Tibial artery (tissue), 4 donors: ENCODE results near the gene ADTRP.
A peak's percentile ranks its signal among the peaks of the same experiment; 100 is the strongest.

ENCODE experiments used
- DNase-seq, 2 donors: peaks; one replicate each; pipeline ENCODE4 v3.0.0-alpha.2; 2019
- H3K27ac ChIP-seq, 2 donors: fragments of 200-600 bp; sonication (generic) in 1 of 2; 1 replicate in 1 of 2; 2 replicates in 1 of 2; pipeline ENCODE4 v1.5.1; 2018 to 2019; ENCODE audit warnings: mild to moderate bottlenecking in 1 of 2
- H3K27me3 ChIP-seq, 2 donors: fragments of 200-600 bp; sonication (generic) in 1 of 2; one replicate each; pipeline versions ENCODE4 v1.5.1 to v1.6.0; 2016 to 2019
- H3K36me3 ChIP-seq, 3 donors: fragments of 200-600 bp; sonication (generic) in 2 of 3; one replicate each; pipeline ENCODE4 v1.5.1; 2016 to 2019; ENCODE audit warnings: mild to moderate bottlenecking in 2 of 3
- H3K4me1 ChIP-seq, 4 donors: fragments of 200-600 bp; sonication (generic) in 2 of 4; 1 replicate in 3 of 4; 2 replicates in 1 of 4; pipeline ENCODE4 v1.5.1; 2016 to 2019
- H3K4me3 ChIP-seq, 2 donors: fragments of 200-600 bp; sonication (generic) in 1 of 2; 1 replicate in 1 of 2; 2 replicates in 1 of 2; pipeline ENCODE4 v1.5.1; 2018 to 2019; ENCODE audit warnings: mild to moderate bottlenecking in 2 of 2
- H3K9me3 ChIP-seq, 3 donors: fragments of 200-600 bp; sonication (generic) in 1 of 3; one replicate each; pipeline ENCODE4 v1.5.1; 2016 to 2019
- CTCF ChIP-seq, 2 experiments: fragments of 200-600 bp in 1 of 2; fragments of 450-650 bp in 1 of 2; IDR thresholded peaks; one replicate each; pipeline ENCODE4 v1.5.1; 2017 to 2019; ENCODE audit warnings: antibody characterized with exemption in 2 of 2, mild to moderate bottlenecking in 1 of 2, moderate library complexity in 1 of 2
- intact Hi-C: fragments of 100-400 bp; cut with DNase I; formaldehyde crosslinking; loops from one replicate; pipeline ENCODE4 v1.15.0; 2023; ENCODE audit warnings: low total_unique reads

The ADTRP gene

GRCh38 chr6:11769811-11770545 lies 8.6 kb downstream of the ADTRP start:
- TF ChIP-seq CTCF (IDR thresholded peaks at IDR 0.05) = no peak
- no peaks in the 10 kb centered on the region for H3K27me3 ChIP-seq
- intact Hi-C loops = loop anchor here (5.0 kb wide), 2 partner anchors 38 to 242 kb away; partner anchors contain the start of gene HIVEP1
- peaks cover 5 to 63% (median 45%) of the 10 kb centered on the region in 4 donors for H3K4me1 ChIP-seq
- DNase-seq = no peak
- H3K36me3 ChIP-seq = no peaks in the 10 kb centered on the region
- H3K4me3 ChIP-seq = peak overlapping the region in 1 of 2 donors; percentile 13
- H3K27ac ChIP-seq = peak overlapping the region; percentile 84 to 94
- no peaks in the 10 kb centered on the region for H3K9me3 ChIP-seq

- intact Hi-C loops = loop anchor here (5.0 kb wide), 1 partner anchor 37 kb away; no protein-coding TSS in a partner anchor
- Histone ChIP-seq H3K27me3 (no peaks in the 10 kb centered on the region), H3K9me3 (no peaks in the 10 kb centered on the region), H3K27ac (peak overlapping the region; percentile 84 to 94), H3K36me3 (no peaks in the 10 kb centered on the region), H3K4me3 (no peak overlapping the region), H3K4me1 (peaks cover 5 to 70% (median 47%) of the 10 kb centered on the region in 4 donors)
- DNase-seq = no peak
- TF ChIP-seq CTCF (IDR thresholded peaks at IDR 0.05) = no peak
Measured at GRCh38 chr6:11769244-11769643, 9.4 kb downstream of the ADTRP start.

GRCh38 chr6:11767978-11768756 lies 10.4 kb downstream of the ADTRP start:
- no peaks in the 10 kb centered on the region for H3K9me3 ChIP-seq
- H3K4me1 ChIP-seq = peaks cover 5 to 81% (median 58%) of the 10 kb centered on the region in 4 donors
- TF ChIP-seq CTCF (IDR thresholded peaks at IDR 0.05) = no peak
- peak overlapping the region; percentile 84 to 94 for H3K27ac ChIP-seq
- no peaks in the 10 kb centered on the region for H3K27me3 ChIP-seq
- intact Hi-C loops = loop anchor here (5.0 kb wide), 1 partner anchor 36 kb away; no protein-coding TSS in a partner anchor
- DNase-seq = no peak
- H3K36me3 ChIP-seq = no peaks in the 10 kb centered on the region
- H3K4me3 ChIP-seq = no peak overlapping the region

GRCh38 chr6:11767458-11767857 lies 11.1 kb downstream of the ADTRP start:
- no peak for DNase-seq
- no peak for TF ChIP-seq CTCF (IDR thresholded peaks at IDR 0.05)
- Histone ChIP-seq H3K4me3 (no peak overlapping the region), H3K9me3 (no peaks in the 10 kb centered on the region), H3K4me1 (peaks cover 5 to 88% (median 65%) of the 10 kb centered on the region in 4 donors), H3K36me3 (no peaks in the 10 kb centered on the region), H3K27me3 (no peaks in the 10 kb centered on the region), H3K27ac (peak overlapping the region; percentile 81 to 94)
- intact Hi-C loops = loop anchor here (5.0 kb wide), 1 partner anchor 35 kb away; no protein-coding TSS in a partner anchor

- DNase-seq = peak; percentile 46 to 79
- peak overlapping the region; percentile 81 to 94 for H3K27ac ChIP-seq
- no peaks in the 10 kb centered on the region for H3K36me3 ChIP-seq
- no peak for TF ChIP-seq CTCF (IDR thresholded peaks at IDR 0.05)
- intact Hi-C loops = loop anchor here (5.0 kb wide), 1 partner anchor 35 kb away; no protein-coding TSS in a partner anchor
- H3K27me3 ChIP-seq = no peaks in the 10 kb centered on the region
- H3K9me3 ChIP-seq = no peaks in the 10 kb centered on the region
- H3K4me3 ChIP-seq = no peak overlapping the region
- H3K4me1 ChIP-seq = peaks cover 5 to 94% (median 69%) of the 10 kb centered on the region in 4 donors
Measured at GRCh38 chr6:11766589-11767450, 11.8 kb downstream of the ADTRP start.
